ENCODE data around the gene TRAPPC6A. TPM values are rescaled to one million over a fixed set of nuclear protein-coding genes. Genes with fewer than 3 reads are reported as not detected.

The TRAPPC6A gene
- total and polyA plus RNA-seq, 5 donors from 2014 or later, result 54.7 to 182 (median 164) TPM

- Histone ChIP-seq H3K27ac (ENCODE audit: insufficient read depth, low read length, poor library complexity, severe bottlenecking) (no peak overlapping the region), H3K27me3 (ENCODE audit: control insufficient read depth, insufficient read depth, low read length) (no peaks in the 10 kb centered on the region), H3K9me3 (ENCODE audit: control insufficient read depth in 2 of 2, low read length in 2 of 2) (no peaks in the 10 kb centered on the region), H3K4me3 (ENCODE audit: low read depth, low read length) (no peak overlapping the region), H3K4me1 (ENCODE audit: control insufficient read depth, insufficient read depth, low read length, poor library complexity, severe bottlenecking) (peaks cover 22% of the 10 kb centered on the region), H3K36me3 (ENCODE audit: control insufficient read depth, insufficient read depth, low read length) (no peaks in the 10 kb centered on the region)
- H3K9me3 Mint-ChIP-seq, result no peaks in the 10 kb centered on the region
- H3K4me3 Mint-ChIP-seq, result no peak overlapping the region
- H3K27me3 Mint-ChIP-seq, result no peaks in the 10 kb centered on the region
- H3K36me3 Mint-ChIP-seq, result no peaks in the 10 kb centered on the region
- no peak for ATAC-seq (ENCODE audit: low read depth in 2 of 2)
- H3K27ac Mint-ChIP-seq, result no peak overlapping the region
- peaks cover 0 to 47% (median 29%) of the 10 kb centered on the region in 4 donors for H3K4me1 Mint-ChIP-seq
- no peak for DNase-seq
Measured at GRCh38 chr19:45113628-45114027, 64.4 kb downstream of the TRAPPC6A start.

Other genes with a start within 250 kb of the TRAPPC6A start
- not detected for gene APOC4, start 236.0 kb downstream of the TRAPPC6A start, total RNA-seq
- not detected for gene APOC4, start 236.0 kb downstream of the TRAPPC6A start, polyA plus RNA-seq
- not detected for gene APOC2, start 232.2 kb downstream of the TRAPPC6A start, total RNA-seq
- not detected for gene APOC2, start 232.2 kb downstream of the TRAPPC6A start, polyA plus RNA-seq
- gene CLPTM1, start 222.9 kb downstream of the TRAPPC6A start, total RNA-seq, result 81.5 TPM
- gene CLPTM1, start 222.9 kb downstream of the TRAPPC6A start, polyA plus RNA-seq, result 10 to 100 TPM; 16.7 to 20.3 (median 19.2) TPM
- 107 TPM for gene RELB, start 176.8 kb downstream of the TRAPPC6A start, total RNA-seq
- 10 to 100 TPM in 2 of 4 donors, 1 to 10 TPM in 2; 5.5 to 11.4 (median 10.2) TPM for gene RELB, start 176.8 kb downstream of the TRAPPC6A start, polyA plus RNA-seq
- gene CLASRP, start 139.2 kb downstream of the TRAPPC6A start, total RNA-seq, result 189 TPM
- gene CLASRP, start 139.2 kb downstream of the TRAPPC6A start, polyA plus RNA-seq, result 1 to 10 TPM; 3.9 to 4.9 (median 4.3) TPM
- 3.0 TPM for gene ZNF296, start 101.8 kb downstream of the TRAPPC6A start, total RNA-seq
- 1 to 10 TPM; 1.8 to 2.5 (median 2.0) TPM for gene ZNF296, start 101.8 kb downstream of the TRAPPC6A start, polyA plus RNA-seq
- gene GEMIN7, start 99.0 kb downstream of the TRAPPC6A start, total RNA-seq, result 6.6 TPM
- 10 to 100 TPM; 64.6 to 93.1 (median 79.7) TPM for gene GEMIN7, start 99.0 kb downstream of the TRAPPC6A start, polyA plus RNA-seq
- gene PPP1R37, start 85.1 kb downstream of the TRAPPC6A start, total RNA-seq, result 17.4 TPM
- 1 to 10 TPM in 1 of 4 donors, under 1 TPM in 3; 0.61 to 1.0 (median 0.65) TPM for gene PPP1R37, start 85.1 kb downstream of the TRAPPC6A start, polyA plus RNA-seq
- 0.72 TPM for gene NKPD1, start 17.3 kb downstream of the TRAPPC6A start, total RNA-seq
- gene NKPD1, start 17.3 kb downstream of the TRAPPC6A start, polyA plus RNA-seq, result under 1 TPM; 0.05 to 0.28 (median 0.15) TPM
- gene BLOC1S3, start 547 bp upstream of the TRAPPC6A start, total RNA-seq, result 22.9 TPM
- 10 to 100 TPM; 12.8 to 21.0 (median 17.4) TPM for gene BLOC1S3, start 547 bp upstream of the TRAPPC6A start, polyA plus RNA-seq
- gene EXOC3L2, start 67.2 kb upstream of the TRAPPC6A start, total RNA-seq, result not detected
- not detected for gene EXOC3L2, start 67.2 kb upstream of the TRAPPC6A start, polyA plus RNA-seq
- gene MARK4, start 73.0 kb upstream of the TRAPPC6A start, total RNA-seq, result 61.0 TPM
- 1 to 10 TPM in 2 of 4 donors, under 1 TPM in 2; 0.38 to 1.6 (median 0.85) TPM for gene MARK4, start 73.0 kb upstream of the TRAPPC6A start, polyA plus RNA-seq
- not detected for gene CKM, start 144.6 kb upstream of the TRAPPC6A start, total RNA-seq
- not detected for gene CKM, start 144.6 kb upstream of the TRAPPC6A start, polyA plus RNA-seq
- gene KLC3, start 162.5 kb upstream of the TRAPPC6A start, total RNA-seq, result 0.54 TPM
- not detected for gene KLC3, start 162.5 kb upstream of the TRAPPC6A start, polyA plus RNA-seq
- gene ERCC2, start 192.3 kb upstream of the TRAPPC6A start, total RNA-seq, result 15.5 TPM
- 1 to 10 TPM; 4.4 to 7.5 (median 6.4) TPM for gene ERCC2, start 192.3 kb upstream of the TRAPPC6A start, polyA plus RNA-seq
- gene PPP1R13L, start 226.8 kb upstream of the TRAPPC6A start, total RNA-seq, result 7.4 TPM
- gene PPP1R13L, start 226.8 kb upstream of the TRAPPC6A start, polyA plus RNA-seq, result under 1 TPM; 0.17 to 0.94 (median 0.57) TPM
- 2.1 TPM for gene POLR1G, start 228.4 kb upstream of the TRAPPC6A start, total RNA-seq
- 1 to 10 TPM; 1.6 to 3.6 (median 2.4) TPM for gene POLR1G, start 228.4 kb upstream of the TRAPPC6A start, polyA plus RNA-seq
- 30.5 TPM for gene ERCC1, start 245.7 kb upstream of the TRAPPC6A start, total RNA-seq
- gene ERCC1, start 245.7 kb upstream of the TRAPPC6A start, polyA plus RNA-seq, result 10 to 100 TPM; 25.9 to 28.7 (median 26.3) TPM

Data from CD4-positive, CD25-positive, alpha-beta regulatory T cell (primary cell).